GM13976 (cell line): ENCODE results near the gene GSK3A.

Experiments
- DNase-seq: peaks from one replicate; pipeline ENCODE4 v3.0.0; 2012; ENCODE audit warnings: low spot score
- CTCF ChIP-seq: IDR thresholded peaks from 2 replicates; pipeline ENCODE4 v1.5.1; 2012; ENCODE audit warnings: borderline replicate concordance, mild to moderate bottlenecking; ENCODE audit not compliant: insufficient read depth; ENCODE audit errors: extremely low read depth, missing control alignments, control extremely low read depth
- in situ Hi-C: fragments of 300-500 bp; cut with MboI; formaldehyde crosslinking; loops from one replicate; pipeline ENCODE4 v1.12.0; 2022; ENCODE audit warnings: low sequenced_read_pairs, mixed read lengths, inconsistent platforms; ENCODE audit not compliant: unreplicated experiment

Gene GSK3A

GRCh38 chr19:42255766-42256745 lies 13.7 kb upstream of the GSK3A start:
- no peak for DNase-seq

GRCh38 chr19:42254850-42255765 lies 12.7 kb upstream of the GSK3A start, which contains the start of gene ERF:
ERF (minus strand) TSS chr19:42255128; CDS start chr19:42254999, 129 bp downstream.
- DNase-seq: peak; percentile 98
- in situ Hi-C loops: no loop called here
- no peak for TF ChIP-seq CTCF

More at GRCh38 chr19:42255766-42256745, 13.7 kb upstream of the GSK3A start:
- no peak for TF ChIP-seq CTCF
- in situ Hi-C loops: no loop called here

GRCh38 chr19:42254089-42254849 lies 11.9 kb upstream of the GSK3A start:
- in situ Hi-C loops: no loop called here
- DNase-seq: peak; percentile 68
- TF ChIP-seq CTCF: no peak

- peak; percentile 77 for DNase-seq
- in situ Hi-C loops: no loop called here
- no peak for TF ChIP-seq CTCF
These were observed 11.1 kb upstream of the GSK3A start for GRCh38 chr19:42253245-42254088.

- TF ChIP-seq CTCF: no peak
- no peak for DNase-seq
- in situ Hi-C loops: no loop called here
These were observed 10.2 kb upstream of the GSK3A start for GRCh38 chr19:42252365-42253244.
